GM12892 (cell line): Measurements from ENCODE around the gene PFDN5.

Source experiments
- POLR2A ChIP-seq: IDR thresholded peaks from 2 replicates; pipeline ENCODE4 v1.6.1; 2011; ENCODE audit warnings: low read depth, low read length, control low read depth
- POLR2AphosphoS5 ChIP-seq: IDR thresholded peaks from 2 replicates; pipeline ENCODE4 v1.6.1; 2011; ENCODE audit warnings: low read depth, low read length, control low read depth

- TF ChIP-seq POLR2A, result no peak
- no peak for TF ChIP-seq POLR2AphosphoS5
These were observed 35.3 kb downstream of the PFDN5 start for GRCh38 chr12:53330671-53331070.
